ENCODE results near the gene SNRNP48.
A peak's percentile ranks its signal among the peaks of the same experiment; 100 is the strongest.

Gene SNRNP48

GRCh38 chr6:7559651-7560385, 30.2 kb upstream of the SNRNP48 start:
- no peak for DNase-seq (ENCODE audit: low spot score)

DNA sequence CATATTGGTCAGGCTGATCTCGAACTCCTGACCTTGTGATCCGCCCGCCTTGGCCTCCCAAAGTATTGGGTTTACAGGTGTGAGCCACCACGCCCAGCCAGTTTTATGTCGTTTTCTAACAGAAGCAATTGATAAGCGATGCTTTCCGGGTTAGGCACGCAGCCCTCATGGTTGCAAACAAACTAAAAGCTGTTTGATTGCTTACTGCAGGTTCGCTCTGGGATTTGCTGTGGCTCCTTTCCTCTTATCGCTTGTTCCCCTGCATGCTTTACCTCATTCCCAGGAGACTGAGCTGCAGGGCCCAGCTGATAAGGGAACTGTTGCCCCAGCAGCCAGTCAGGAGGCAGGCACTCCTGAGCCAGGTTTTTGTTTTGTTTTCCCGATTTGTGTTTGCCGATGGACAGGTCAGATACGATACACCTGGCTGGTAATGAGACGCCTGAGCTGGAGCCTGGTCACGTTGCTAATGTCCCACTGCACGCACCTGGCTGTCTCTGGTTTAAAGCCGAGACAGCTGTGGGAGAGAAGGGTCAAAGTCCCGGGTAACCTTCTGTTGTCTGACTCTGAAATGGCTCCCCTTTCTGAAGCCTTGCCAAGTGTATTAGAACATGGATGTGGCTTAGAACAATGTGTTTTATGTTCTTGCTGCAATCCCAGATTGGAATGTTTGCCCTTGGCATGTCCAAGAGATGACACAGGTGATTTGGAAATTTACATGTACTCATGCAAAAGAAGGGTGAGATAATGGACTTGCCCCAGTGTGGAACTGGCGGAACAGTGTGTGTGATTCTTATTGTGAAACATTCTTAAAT, 28.6 kb upstream of the SNRNP48 start:
- no peak for DNase-seq (ENCODE audit: low spot score)

DNA sequence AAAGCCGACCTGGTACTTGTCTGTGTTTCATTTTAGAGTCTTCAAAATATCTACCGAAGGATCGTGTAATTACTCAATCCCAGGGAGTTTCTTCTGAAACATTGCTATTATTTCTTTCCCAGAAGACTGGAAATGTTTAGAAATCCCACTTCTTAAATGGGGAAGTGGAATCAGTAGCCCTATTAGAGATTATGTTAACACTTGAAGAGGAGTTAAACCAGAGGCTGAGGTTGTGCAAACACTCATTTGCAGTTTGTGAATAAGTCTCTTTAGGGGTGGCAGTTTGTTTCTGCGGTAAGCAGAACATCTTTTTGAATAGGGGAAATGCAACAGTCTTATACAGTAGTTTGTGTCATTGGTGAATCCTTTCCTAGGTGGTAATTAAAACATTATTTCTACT, 27.2 kb upstream of the SNRNP48 start:
- no peak for DNase-seq (ENCODE audit: low spot score)

DNA sequence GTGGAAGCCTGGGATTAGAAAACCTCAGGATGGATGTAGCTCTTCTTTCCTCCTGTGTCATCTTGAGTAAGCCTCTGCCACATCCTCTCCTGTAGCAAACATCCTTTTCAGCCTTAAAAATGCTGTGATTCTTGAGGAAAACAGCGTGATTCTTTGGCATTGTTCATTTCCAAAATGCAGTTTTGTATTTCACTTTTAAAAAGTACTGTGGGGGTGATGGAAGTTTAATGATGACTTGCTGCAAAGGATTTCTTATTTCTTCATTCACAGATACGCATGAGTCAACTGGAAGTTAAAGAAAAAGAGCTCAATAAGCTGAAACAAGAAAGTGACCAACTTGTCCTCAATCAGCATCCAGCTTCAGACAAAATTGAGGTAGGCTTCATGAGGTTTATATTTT, 23.9 kb upstream of the SNRNP48 start:
- DNase-seq (ENCODE audit: low spot score) = no peak

- no peak for DNase-seq (ENCODE audit: low spot score)
These were observed 23.3 kb upstream of the SNRNP48 start for GRCh38 chr6:7566617-7567173.

DNA sequence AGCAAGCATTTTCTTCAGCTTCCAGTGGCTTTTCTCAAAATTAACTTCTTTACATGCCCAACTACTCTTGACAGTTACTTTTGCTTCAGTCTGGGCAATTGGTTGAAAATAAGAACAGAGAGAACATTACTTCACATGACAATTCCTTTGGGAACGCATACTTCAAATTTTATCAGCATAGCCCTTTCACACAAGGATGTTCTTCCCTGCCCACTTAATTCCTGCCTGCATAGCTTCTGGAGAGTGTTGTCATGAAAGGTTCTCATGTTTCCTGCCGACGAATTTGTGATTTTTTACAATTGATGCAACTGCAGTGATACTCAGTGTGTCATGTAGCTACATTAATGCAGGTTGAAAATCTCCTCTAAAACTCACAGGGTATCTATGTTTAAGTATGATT, 22.0 kb upstream of the SNRNP48 start:
- peak; percentile 69 for DNase-seq (ENCODE audit: low spot score)

DNA sequence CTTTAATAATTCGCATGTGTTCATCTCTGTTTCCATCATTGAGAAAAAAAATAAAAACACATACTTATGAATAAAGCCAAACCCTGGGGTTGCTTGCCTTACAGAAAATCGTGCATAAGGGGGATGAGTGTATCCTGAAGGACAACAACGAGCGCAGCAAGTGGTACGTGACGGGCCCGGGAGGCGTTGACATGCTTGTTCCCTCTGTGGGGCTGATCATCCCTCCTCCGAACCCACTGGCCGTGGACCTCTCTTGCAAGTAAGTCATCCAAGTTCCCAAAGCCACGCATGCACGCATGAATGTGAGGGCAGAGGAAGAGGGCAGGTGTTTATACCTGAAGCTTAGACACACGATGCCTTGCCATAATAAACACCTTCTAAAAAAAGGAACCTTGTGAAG, 20.9 kb upstream of the SNRNP48 start:
- no peak for DNase-seq (ENCODE audit: low spot score)

- DNase-seq (ENCODE audit: low spot score) = no peak
These were observed 17.6 kb upstream of the SNRNP48 start for GRCh38 chr6:7572213-7572943.

DNA sequence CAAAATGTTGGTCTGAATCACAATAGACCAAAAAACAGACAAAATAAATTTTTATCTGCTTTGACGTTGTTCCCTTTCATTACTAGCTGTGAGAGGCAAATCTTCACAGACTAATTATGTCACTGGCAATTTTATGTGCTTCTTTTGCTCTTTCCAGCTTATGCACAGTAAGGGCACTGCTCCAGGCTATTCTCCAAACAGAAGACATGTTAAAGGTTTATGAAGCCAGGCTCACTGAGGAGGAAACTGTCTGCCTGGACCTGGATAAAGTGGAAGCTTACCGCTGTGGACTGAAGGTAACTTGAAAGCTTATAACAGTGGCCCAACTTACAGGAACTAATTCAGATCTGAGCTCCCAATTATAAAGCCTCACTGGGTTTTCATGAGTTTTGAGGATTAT, 15.5 kb upstream of the SNRNP48 start:
- DNase-seq (ENCODE audit: low spot score) = no peak

DNA sequence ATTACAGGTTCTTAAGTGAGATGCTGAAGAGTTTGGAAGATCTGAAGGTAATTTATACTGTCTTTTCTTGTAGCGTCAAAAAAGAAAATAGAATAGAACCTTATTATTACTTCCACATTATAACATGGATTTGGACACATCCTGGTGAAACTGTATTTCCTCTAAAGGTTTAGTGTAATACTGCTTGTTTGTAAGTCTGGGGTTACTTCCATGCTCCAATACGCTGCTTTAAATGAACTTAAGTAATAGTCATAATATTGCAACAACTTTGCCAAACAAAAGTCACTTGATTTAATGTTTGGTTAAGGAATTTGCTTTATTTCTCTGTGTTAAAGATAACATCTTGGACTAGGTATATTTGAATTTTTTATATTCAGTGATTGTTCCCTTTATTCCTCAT, 11.5 kb upstream of the SNRNP48 start:
- DNase-seq (ENCODE audit: low spot score) = no peak

DNA sequence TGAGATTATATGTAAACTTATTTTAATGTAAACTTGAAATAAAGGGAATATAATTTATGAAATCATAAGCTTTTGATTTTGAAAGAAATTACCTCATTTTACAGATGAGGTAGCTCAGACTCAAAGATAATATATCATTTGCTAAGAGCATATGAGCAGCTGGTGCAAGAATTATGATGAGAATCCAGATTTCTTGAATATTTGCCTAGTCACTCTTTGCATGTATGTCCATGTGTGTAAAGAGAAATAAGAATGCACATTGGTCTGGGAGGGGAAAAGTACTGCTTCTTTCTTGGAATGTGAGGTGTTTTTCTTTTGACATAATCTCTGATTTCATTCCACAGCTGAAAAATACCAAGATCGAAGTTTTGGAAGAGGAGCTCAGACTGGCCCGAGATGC, 11.1 kb upstream of the SNRNP48 start:
- DNase-seq (ENCODE audit: low spot score) = no peak

DNA sequence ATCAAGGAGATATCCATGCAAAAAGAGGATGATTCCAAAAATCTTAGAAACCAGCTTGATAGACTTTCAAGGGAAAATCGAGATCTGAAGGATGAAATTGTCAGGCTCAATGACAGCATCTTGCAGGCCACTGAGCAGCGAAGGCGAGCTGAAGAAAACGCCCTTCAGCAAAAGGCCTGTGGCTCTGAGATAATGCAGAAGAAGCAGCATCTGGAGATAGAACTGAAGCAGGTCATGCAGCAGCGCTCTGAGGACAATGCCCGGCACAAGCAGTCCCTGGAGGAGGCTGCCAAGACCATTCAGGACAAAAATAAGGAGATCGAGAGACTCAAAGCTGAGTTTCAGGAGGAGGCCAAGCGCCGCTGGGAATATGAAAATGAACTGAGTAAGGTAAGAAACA, 10.1 kb upstream of the SNRNP48 start:
- DNase-seq (ENCODE audit: low spot score) = no peak

DNA sequence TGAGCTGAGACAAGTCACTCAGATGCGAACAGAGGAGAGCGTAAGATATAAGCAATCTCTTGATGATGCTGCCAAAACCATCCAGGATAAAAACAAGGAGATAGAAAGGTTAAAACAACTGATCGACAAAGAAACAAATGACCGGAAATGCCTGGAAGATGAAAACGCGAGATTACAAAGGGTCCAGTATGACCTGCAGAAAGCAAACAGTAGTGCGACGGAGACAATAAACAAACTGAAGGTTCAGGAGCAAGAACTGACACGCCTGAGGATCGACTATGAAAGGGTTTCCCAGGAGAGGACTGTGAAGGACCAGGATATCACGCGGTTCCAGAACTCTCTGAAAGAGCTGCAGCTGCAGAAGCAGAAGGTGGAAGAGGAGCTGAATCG, 9.5 kb upstream of the SNRNP48 start:
- DNase-seq (ENCODE audit: low spot score) = no peak

GRCh38 chr6:7580927-7581618, 8.9 kb upstream of the SNRNP48 start:
- DNase-seq (ENCODE audit: low spot score) = no peak

DNA sequence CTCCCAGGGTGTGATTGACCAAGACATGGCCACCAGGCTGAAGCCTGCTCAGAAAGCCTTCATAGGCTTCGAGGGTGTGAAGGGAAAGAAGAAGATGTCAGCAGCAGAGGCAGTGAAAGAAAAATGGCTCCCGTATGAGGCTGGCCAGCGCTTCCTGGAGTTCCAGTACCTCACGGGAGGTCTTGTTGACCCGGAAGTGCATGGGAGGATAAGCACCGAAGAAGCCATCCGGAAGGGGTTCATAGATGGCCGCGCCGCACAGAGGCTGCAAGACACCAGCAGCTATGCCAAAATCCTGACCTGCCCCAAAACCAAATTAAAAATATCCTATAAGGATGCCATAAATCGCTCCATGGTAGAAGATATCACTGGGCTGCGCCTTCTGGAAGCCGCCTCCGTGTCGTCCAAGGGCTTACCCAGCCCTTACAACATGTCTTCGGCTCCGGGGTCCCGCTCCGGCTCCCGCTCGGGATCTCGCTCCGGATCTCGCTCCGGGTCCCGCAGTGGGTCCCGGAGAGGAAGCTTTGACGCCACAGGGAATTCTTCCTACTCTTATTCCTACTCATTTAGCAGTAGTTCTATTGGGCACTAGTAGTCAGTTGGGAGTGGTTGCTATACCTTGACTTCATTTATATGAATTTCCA, 4.6 kb upstream of the SNRNP48 start:
- DNase-seq (ENCODE audit: low spot score) = no peak

- peak; percentile 14 for DNase-seq (ENCODE audit: low spot score)
These were observed 2.3 kb upstream of the SNRNP48 start for GRCh38 chr6:7587631-7588100.

- no peak for DNase-seq (ENCODE audit: low spot score)
These were observed 1.5 kb upstream of the SNRNP48 start for GRCh38 chr6:7588506-7588905.

DNA sequence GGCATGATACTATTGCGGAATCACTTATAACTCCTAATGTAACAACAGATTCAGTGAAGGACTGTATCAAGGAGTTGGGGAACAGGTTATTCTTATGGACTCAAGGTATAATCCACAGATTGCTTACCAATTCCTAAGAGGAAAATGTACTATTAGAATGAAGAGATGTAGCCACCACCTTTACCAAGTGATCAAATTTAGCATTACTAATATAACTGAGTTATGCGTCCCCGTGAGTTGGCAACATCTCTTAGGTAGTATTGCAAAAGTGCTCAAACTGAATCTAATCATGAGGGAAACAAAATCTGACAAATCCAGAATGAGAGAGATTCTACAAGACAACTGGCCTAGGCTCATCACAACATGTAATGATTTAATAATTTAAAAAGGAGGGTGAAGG, 777 bp upstream of the SNRNP48 start:
- DNase-seq (ENCODE audit: low spot score) = no peak

DNA sequence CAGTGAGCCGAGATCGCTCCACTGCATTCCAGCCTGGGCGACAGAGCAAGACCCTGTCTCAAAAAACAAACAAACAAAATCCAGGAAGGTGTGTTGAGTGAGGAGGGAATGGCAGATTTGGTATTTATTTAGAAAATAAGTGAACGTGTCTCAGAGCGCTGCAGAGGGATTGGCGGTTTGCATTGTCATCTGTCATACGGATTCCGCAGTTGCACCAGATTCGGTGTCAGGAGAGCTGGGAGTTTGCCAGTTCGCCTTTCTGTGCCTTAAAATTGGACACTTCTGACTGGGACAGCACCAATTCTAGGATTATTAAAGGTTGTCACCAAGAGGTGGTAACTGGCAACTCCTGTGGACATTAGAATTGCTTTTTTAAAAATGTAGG, 912 bp downstream of the SNRNP48 start:
- peak; percentile 21 for DNase-seq (ENCODE audit: low spot score)

DNA sequence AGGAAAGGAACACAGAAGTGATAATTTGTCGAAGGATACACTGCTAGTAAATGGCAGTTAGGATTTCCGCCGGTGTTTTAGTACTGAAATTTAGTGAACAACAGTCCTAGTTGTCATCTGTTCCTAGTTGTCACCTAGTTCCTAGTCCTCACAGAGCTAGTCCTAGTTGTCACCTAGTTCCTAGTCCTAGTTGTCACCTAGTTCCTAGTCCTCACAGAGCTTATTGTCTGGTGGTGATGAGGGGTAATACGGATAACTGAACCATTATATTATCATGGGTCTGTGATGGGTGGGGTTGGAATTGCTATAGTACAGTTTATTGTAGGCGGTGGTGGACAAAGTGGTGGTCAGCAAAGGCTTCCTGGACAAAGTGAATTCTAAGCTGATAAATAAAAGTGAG, 1.8 kb downstream of the SNRNP48 start:
- DNase-seq (ENCODE audit: low spot score) = no peak

DNA sequence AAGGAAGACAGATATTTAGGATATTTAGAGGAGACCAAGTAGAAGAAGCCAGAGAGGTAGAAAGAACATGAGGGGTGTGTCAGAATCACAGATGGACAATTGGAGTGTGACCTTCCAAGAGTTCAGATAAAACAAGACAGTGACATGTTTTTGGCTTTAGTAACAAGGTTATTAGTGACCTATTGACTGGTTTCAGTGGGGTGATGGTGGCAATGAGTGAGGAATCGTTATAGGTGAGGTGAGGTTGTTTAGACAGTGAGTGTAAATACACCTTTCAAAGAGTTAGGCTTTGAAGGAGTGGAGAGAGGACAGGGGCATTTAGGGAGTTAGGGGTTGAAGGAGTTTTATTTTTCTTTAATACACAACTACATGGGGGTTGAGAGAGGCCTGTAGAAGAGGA, 3.2 kb downstream of the SNRNP48 start:
- DNase-seq (ENCODE audit: low spot score) = no peak

All from hepatic stellate cell (primary cell).